Anterior cingulate cortex (tissue), 58 donors: ENCODE data around the gene PDE7B.
"Not testable (repeated sequence)": the region's sequence is repeated elsewhere in the genome, so short reads cannot be mapped to it uniquely, and the experiment has no call there.

Experiments
- DNase-seq, 58 donors: peaks; one replicate each; lab custom pipeline; 2025; lab: John Stamatoyannopoulos, UW

Gene PDE7B

GRCh38 chr6:136134751-136135150, 283.2 kb downstream of the PDE7B start:
- no peak for DNase-seq

DNA sequence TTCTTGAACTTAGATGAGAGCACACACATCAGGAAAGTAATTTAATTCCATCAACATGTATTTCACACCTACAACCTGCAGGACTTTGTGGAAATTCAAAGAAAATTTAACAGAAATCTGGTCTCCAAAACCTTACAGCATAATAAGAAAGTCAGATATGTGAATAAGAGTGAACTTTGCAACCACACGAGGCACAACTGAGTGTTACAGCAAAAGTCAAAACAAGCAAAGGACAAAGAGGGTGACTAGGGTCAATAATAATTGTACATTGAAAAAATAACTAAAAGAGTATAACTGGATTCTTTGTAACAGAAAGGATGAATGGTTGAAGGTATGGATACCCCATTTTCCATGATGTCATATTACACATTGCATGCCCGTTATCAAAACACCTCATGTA, 284.8 kb downstream of the PDE7B start:
- DNase-seq: no peak

DNA sequence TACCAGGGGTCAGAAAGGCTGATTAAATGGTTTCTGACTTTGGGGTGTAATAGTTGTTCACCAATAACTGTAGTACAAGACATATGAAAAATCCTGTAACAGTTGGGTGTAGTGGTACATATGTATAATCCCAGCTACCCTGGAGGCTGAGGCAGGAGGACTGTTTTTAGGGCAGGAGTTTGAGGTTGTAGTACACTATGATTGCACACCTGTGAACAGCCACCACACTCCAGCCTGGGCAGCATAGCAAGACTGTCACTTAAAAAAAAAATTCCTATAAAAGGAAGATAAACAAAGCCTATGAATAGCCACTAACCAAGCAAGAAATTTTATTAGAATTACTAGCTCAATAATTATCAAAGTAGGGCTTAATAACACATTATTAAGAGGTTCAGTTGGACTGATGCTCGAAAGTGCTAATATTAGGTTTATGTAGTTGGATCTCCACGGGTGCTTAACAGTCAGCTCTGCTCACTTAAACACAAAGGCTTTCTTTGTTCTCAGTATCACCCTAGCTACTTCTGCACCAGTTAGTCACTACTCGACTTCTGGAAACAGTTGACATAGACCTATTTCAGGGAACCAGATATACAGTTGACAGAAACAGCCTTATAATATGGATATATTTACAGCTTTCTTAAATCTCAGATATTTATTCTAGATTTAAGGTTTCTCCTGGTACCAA, 285.6 kb downstream of the PDE7B start:
- no peak for DNase-seq

DNA sequence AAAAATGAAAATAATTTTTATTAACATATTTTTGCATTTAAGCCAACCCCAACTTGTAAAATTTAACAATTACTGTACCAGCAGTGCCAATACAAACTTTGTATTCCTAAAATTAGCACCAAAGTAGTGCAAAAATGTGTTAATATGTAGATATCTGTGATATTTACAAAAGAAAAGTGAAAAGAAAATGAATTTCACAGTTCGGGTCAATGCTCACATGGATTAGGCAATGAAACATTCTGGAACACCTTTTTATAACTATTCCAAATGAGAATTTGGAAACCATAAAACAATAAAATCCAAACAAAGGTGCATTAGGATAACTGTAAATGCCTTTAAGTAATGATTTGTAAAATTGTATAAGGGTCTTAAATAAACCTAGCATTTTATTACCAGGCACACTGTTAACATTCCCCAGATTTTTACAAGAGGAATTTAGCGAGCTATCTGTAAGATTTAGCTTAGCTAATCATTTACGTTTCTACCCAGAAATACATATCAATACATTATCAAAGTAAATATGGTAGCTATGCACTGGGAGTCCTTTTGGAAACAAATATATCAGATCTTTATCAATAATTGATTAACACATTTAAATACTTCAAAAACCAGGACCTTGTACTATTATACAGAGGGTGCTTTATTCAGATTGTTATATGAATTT, 286.4 kb downstream of the PDE7B start:
- no peak for DNase-seq

GRCh38 chr6:136139111-136139510, 287.6 kb downstream of the PDE7B start:
- DNase-seq: not testable (repeated sequence)

DNA sequence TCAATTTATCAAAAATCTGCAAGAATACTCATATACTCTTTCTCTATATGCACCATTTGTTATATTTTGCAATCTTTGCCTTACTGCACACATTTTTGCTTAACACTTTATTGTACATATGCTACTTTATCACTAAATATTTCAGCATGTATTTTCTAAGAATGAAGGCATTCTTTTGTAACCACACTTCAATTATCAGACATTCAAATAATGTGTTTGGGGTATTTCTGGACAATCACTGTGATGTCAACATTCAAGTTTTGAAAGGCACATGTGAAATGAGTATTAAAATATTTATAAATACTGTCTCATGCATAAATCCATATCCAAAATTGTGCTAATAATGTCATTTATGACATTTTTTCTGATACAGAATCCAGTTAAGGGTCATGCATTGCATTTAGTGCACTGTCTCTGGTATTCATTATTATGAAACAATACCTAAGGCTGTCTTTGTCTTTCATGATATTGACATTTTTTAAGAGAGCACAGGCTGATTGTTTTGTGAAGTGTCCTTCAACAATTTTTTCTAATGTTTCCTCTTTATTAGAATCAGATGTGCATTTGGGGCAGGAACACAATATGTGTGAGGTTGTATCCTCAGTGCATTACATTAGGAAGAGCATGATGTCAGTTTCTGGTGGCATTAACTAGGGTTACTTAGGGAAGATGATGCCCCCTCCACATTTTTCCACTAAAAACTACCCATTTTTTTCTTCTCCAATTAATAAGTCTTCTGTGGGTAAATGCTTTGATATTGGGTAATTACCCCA, 292.9 kb downstream of the PDE7B start:
- no peak for DNase-seq

DNA sequence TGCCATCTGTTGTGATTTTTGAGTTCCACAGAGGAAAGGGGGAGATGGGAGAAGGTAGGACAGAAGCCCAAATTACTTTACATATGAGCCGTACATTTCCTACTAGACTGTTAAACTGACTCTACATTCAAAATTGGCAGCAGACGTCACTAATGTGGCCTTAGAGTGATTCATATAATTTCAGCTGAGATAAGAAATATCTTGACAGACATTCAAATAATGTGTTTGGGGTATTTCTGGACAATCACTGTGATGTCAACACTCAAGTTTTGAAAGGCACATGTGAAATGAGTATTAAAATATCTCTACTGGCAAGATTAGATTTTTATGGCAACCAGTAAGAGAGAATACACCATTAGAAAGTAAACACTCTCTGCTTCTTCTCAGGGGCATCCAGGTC, 294.6 kb downstream of the PDE7B start:
- DNase-seq: no peak

- no peak for DNase-seq
These were observed 295.8 kb downstream of the PDE7B start for GRCh38 chr6:136147342-136147741.

- no peak for DNase-seq
These were observed 296.6 kb downstream of the PDE7B start for GRCh38 chr6:136148051-136148450.

DNA sequence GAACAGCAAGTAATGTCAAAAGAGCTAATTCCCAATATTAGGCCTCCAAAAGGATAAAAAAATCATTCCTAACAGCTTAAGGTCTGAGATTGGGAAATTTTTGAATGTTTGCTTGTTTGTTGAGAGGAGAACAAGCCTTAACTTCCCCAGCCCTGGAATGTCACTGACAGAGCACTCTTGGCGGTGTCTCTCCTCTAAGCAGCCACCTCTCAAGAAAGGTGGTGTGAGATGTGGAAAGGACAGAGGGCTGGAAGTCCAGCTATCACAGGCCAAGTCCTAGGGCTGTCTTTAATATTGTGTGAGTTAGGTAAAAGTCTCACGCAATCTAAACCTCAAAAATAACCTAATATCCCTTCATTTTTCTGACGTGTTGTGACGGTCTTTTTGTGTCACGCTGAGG, 297.0 kb downstream of the PDE7B start:
- DNase-seq: no peak

- no peak for DNase-seq
These were observed 297.8 kb downstream of the PDE7B start for GRCh38 chr6:136149311-136149710.

- DNase-seq: no peak
These were observed 299.5 kb downstream of the PDE7B start for GRCh38 chr6:136150961-136151360.

DNA sequence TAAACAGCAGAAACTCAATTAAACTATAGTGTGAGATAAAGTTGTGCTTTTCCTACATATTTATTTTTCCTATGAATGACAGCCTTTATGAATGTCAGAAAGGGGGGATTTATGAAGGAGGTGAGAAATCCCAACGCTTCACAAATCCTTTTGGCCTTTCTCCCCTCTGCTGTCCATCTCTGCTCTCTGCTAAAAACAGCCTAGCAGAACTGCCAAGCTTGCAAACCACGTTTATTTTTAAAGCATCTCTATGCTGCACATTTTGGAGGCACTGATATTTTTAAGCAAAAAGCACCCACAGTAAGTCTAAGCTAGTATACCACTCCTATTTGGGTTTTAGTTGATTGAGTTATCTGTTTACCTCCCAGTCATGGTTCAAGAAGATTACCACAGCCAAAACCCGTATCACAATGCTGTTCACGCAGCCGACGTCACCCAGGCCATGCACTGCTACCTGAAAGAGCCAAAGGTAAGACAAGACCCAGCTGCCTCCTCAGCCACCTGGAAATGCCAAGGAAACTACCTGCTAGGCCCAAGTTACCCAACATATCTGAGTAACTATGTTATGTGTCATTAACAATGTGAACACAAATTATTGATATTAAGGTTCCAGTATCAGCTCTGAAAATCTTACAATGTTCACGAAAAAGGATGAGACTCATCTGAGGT, 302.3 kb downstream of the PDE7B start:
- DNase-seq: no peak

- no peak for DNase-seq
These were observed 303.7 kb downstream of the PDE7B start for GRCh38 chr6:136155191-136155590.

GRCh38 chr6:136157743-136158142, 306.2 kb downstream of the PDE7B start:
- no peak for DNase-seq

- peak in 18 of 58 donors; percentile 1 to 45 (median 7) for DNase-seq
These were observed 306.9 kb downstream of the PDE7B start for GRCh38 chr6:136158387-136158821.

DNA sequence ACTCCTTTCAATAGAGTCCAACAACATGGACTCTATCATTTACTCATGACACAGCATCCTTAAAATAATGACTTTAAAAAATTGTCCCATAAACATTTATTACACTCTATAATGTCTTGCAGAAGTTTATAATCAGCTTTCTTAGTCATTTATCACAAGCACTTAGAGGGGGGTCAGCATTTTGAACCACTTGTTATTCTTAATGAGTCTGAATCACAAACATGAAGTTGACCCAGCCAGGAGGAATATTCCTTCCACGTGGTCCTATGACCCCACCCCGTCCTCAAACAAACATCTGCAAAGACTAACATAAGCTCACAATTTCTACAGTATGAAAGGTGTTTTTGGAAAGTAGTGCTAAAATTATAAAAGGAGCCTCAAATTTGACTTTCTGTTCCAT, 307.5 kb downstream of the PDE7B start:
- no peak for DNase-seq

DNA sequence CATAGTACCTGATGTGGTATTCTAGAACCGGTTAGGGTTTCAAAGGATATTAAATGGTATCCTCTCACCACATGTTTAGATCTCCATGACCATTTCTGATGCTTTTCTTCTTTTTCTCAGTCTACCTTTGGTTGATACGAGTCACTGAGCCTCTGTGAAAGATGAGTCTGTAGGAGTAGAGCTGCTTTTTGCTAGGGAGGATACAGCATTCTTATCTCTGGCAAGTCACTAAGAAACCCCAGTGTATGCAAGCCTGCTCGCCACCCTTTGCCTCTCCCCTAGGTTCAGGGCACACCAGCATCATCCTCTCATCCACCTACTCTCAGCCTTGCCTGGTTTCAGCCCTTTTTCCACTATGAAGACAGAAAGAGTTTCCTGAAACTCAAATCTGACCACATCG, 308.7 kb downstream of the PDE7B start:
- no peak for DNase-seq

DNA sequence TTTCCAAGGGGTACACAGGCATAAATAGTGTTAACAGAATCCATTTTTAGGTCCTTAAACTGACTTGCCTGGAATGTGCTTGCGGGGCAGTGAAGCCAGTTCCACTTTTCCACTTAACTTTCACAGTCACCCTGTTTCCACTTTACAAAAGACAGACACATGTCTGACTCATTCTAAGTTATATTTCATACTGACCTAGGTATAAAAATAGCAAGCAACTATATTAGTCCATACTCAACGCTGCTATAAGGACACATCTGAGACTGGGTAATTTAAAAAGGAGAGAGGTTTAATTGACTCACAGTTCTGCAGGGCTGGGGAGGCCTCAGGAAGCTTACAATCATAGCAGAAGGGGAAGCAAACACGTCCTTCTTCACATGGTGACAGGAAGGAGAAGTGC, 310.4 kb downstream of the PDE7B start:
- no peak for DNase-seq

GRCh38 chr6:136163260-136163659, 311.8 kb downstream of the PDE7B start:
- no peak for DNase-seq

- no peak for DNase-seq
These were observed 315.3 kb downstream of the PDE7B start for GRCh38 chr6:136166815-136167214.
